GM18519 (cell line): Measurements from ENCODE around the gene CALR.
"Not testable (repeated sequence)": the region's sequence is repeated elsewhere in the genome, so short reads cannot be mapped to it uniquely, and the experiment has no call there.

Experiments
- ATAC-seq: cut with Tn5 transposase; IDR thresholded peaks from one replicate; pipeline ENCODE4 v1.9.1; 2021; ENCODE audit warnings: mild to moderate bottlenecking, moderate library complexity; ENCODE audit not compliant: unreplicated experiment, low FRiP score

Gene CALR

DNA sequence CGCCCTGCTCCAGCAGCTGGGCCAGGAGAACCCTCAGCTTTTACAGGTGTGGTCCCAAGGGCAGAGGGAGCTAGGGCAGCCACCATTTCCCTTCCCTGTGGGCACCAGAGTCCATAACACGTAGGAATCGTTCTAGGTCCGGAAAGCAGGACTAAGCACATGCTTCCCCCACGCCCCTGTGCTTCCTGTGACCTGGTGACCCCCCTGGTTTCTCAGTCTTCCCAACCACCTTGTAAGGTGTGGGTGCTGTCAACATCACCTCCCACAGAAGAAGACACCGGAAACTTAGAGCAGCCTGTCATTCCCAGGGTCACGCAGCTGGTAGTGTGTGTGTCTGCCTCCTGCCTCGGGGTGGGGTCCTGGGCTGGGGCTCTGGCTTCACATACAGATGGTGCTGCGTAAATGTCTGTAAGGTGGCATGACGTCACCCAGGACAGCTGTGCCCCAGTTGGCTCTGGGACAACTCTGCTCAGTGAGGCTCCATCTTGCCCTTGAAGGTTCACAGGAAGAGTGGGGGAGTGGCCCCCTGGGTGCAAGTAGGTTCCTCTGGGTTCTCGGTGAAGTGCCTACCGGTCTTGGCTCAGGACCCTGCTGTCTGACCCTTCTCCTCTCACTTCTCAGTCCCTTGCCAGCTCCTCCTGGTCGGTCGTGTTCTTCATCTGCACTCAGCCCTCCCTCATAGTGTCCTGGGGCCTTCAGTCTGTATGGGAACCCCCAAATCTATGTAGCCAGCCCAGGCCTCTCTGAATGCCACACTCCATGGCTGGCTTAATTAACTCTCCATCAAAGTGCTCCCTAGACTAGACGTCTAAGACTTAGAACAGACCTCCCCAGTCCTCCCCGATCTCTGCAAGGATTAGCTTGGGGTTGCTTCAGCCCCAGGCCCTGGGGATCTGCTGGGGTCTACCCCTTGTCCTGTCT lies 11.2 kb downstream of the CALR start:
- no peak for ATAC-seq

DNA sequence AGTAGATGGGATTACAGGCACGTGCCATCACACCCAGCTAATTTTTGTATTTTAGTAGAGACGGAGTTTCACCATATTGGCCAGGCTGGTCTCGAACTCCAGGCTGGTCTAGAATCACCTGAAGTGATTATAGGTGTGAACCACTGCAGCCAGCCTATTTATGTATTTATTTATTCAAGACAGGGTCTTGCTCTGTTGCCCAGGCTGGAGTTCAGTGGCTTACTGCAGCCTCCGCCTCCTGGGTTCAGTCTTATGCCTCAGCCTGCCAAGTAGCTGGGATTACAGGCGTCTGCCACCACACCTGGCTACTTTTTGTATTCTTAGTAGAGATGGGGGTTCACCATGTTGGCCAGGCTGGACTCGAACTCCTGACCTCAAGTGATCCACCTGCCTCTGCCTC lies 13.6 kb downstream of the CALR start:
- not testable (repeated sequence) for ATAC-seq

DNA sequence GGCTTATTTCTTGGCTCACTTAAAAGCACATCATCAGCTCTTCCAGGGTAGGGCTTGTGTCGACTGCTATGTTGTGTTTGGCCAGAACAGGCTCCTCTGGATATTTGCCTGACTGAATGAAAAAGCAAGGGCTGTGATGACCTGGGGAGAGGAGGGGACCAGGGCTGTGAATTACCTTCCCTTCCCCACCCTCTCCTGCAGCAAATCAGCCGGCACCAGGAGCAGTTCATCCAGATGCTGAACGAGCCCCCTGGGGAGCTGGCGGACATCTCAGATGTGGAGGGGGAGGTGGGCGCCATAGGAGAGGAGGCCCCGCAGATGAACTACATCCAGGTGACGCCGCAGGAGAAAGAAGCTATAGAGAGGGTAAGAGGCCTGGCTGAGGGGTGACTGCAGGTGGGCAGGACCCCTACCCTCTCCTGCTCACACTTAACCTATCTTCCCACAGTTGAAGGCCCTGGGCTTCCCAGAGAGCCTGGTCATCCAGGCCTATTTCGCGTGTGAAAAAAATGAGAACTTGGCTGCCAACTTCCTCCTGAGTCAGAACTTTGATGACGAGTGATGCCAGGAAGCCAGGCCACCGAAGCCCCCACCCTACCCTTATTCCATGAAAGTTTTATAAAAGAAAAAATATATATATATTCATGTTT lies 14.2 kb downstream of the CALR start:
- ATAC-seq = no peak

DNA sequence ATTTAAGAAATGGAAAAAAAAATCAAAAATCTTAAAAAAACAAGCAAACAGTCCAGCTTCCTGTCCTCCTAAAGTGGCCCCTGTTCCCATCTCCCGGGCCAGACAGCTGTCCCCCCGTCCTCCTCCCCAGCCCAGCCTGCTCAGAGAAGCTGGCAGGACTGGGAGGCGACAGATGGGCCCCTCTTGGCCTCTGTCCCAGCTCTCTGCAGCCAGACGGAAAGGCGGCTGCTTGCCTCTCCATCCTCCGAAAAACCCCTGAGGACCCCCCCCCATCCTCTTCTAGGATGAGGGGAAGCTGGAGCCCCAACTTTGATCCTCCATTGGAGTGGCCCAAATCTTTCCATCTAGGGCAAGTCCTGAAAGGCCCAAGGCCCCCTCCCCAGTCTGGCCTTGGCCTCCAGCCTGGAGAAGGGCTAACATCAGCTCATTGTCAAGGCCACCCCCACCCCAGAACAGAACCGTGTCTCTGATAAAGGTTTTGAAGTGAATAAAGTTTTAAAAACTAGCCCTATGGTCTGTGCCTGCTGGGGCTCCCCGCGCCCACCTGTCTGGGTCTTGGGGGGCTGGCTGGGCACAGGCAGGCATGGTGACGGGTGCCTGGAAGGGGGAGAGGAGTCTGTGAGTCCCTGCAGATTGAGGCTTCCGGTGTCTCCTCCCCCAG lies 14.9 kb downstream of the CALR start:
- no peak for ATAC-seq

DNA sequence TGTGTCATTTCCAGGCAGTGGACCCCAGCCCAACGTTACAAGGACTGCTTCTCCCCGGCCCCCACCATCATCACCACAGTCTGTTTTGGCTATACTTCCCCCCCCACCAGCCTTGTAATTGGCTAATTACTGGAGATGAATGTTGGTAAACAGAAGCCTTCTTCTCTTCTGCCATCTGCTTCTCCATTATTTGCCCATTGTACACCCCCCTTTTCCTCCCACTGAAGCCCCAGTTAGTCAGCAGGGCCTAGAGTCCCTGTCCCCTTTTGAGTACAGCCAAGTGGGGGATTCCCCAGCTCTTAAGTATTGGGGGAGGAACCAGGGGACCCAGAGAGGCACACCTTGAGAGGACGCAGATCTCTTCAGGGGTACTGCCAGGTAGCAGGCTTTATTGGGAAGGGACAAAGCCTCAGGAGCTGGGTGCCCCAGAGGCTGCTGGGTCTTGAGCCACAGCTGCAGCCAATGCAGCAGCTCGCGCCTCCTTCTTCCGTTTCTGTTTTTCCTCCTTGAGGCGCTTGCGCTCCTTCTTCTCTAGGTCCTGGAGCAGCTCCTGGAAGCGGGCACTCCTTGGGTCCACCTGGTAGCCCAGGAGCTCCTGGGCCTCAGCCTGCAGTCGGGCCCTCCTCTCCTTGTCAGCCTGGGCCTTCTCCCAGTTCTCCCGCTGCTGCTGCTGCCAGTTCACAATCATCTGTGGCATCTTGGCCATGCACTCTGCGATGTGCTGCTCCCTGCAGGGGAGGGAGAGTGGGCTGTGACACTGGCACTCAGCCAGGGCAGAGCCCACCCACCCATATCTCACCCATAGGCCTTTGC lies 15.6 kb downstream of the CALR start:
- no peak for ATAC-seq

DNA sequence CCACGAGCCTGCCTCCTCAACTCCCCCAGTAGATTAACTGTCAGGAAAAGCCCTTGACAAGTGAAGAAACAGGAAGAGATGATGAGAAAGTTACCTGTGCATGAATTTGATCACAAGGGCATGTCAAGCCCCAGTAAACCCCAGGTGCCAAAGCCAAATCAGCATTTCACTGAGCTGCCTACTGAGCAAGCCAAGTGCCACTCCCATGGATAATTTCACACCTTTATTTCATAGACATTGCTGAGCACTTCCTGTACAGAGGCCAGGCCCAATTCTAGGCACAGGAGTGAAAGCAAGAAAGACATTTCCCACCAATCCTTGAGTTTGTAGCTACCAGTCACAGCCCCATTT lies 16.2 kb downstream of the CALR start:
- ATAC-seq = no peak

DNA sequence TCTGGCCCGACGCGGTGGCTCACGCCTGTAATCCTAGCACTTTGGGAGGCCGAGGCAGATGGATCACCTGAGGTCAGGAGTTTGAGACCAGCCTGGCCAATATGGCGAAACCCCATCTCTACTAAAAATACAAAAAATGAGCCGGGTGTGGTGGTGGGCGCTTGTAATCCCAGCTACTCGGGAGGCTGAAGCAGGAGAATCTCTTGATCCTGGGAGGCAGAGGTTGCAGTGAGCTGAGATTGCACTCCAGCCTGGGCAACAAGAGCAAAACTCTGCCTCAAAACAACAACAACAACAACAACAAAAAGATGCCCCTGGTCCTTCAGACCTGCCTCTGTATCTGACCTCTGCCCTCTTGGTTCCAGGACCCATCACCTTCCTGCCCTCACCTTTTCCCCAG lies 17.2 kb downstream of the CALR start:
- ATAC-seq = not testable (repeated sequence)

DNA sequence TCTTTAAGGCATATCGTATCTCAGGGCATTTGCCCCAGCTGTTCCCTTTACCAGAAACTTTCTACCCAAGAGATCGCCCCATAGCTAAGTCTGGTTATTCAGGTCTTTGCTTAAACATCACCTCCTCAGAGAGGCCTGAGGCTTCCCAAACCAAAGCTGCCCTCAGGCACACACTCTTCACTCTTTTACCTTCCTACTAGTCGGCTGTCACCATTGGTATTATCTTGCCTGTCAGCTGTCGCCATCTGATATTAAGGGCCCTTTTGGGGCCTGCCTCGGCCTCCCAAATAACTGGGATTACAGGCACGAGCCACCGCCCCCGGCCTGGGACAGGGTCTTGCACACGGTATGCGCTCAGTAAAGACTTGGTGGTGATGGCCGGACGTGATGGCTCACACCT lies 17.6 kb downstream of the CALR start:
- ATAC-seq = no peak

DNA sequence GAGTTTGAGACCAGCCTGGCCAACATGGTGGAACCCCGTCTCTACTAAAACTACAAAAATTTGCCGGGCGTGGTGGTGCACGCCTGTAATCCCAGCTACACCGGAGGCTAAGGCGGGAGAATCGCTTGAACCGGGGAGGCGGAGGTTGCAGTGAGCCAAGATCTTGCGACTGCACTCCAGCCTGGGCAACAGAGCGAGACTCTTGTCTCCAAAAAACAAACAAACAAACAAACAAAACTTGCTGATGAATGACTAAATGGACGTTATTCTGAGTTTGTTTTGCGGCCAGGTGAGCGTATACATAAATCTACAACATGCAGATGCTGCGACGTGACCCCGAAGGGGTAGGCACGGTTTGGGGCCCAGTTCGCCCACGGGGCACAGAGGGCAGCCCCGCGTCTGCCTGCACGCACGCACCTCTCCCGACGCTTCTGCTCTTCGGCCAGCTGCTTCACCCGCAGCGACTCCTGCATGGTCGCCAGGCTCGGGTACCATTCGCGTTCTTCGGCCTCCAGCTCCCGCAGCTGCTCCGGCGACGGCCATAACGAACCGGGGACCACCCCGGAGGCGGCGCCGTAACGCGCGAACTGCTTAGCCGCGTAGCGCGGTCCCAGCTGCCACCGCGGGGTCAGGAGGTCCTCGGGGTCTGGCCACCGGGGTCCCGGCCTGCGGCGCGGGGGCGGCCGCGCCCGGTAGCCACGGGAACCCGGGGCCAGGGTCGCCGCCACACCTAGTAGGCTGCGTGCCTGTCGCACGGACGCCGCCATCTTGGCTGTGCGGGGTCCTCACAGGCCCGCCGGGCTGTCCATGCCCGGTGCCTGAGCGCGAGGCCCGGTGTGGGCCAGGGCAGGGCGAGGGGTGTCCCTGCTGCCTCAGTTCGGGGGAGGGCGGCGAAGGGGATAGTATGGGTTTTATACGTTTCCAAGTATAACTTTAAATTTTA lies 18.3 kb downstream of the CALR start, which contains the start of gene GADD45GIP1:
GADD45GIP1 (minus strand) TSS at position 778 of the 943 bp plus-strand sequence; CDS start at position 767, 11 bp downstream.
- ATAC-seq = peak; percentile 47

DNA sequence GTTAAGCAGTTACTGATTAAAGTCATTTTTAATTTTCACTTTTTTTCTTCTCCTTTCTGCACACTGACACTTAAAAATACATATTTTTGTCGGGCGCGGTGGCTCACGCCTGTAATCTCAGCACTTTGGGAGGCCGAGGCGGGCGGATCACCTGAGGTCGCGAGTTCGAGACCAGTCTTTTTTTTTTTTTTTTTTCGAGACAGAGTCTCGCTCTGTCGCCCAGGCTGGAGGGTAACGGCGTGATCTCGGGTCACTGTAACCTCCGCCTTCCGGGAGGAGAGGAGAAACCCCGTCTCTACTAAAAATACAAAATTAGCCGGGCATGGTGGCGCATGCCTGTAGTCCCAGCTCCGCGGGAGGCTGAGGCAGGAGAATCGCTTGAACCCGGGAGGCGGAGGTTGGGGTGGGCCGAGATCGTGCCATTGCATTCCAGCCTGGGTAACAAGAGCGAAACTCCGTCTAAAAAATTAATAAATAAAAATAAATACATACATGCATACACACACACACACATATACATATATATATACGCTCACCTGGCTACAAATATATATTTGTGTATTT lies 19.1 kb downstream of the CALR start:
- ATAC-seq = not testable (repeated sequence)

DNA sequence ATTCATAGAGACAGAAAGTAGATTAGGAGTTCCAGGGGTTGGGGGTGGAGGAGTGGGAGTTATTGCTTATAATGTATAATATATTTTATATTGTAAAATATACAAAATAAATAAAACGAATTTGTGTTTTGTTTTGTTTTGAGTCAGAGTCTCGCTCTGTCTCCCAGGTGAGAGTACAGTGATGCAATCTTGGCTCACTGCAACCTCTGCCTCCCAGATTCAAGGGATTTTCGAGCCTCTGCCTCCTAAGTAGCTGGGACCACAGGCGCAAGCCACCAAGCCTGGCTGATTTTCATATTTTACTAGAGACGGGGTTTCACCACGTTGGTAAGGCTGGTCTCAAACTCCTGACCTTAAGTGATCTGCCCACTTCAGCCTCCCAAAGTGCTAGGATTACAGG lies 21.1 kb downstream of the CALR start:
- ATAC-seq = no peak

DNA sequence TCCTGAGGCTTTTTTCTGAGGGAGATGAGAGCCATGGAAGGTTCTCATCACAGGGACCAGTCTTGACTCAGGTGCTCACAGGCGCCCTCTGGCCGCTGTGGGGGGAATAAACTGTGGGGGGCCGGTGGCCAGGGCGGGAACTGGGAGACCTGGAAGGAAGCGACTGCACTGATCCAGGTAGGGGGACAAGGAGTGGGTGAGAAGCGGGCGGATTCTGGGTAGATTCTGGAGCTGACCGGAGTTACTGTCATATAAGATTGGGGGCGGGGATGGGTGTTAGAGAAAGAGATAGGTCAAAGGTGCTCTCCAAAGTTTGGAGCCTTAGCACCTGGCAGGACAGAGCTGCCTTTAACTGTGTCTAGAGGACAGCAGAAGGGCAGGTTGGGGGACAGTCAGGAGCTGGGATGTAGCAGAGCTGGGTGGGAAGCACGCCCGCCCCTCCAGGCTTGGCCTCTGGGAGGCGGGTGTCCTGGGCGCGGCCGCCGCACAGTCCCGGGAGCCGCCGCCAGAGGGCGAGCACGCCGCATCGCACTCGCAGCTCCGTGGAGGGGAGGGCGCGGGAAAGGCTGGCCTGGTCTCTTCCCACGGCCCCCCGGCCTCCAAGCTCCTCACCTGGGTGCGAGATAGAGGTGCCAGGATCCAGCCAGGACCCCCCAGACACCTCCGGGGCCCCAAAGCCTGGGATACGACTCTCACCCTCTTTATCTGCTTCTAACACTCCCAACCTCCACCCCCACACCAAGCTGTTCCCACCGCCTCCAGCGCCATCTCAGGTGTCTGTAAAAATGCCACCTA lies 26.8 kb downstream of the CALR start:
- no peak for ATAC-seq

DNA sequence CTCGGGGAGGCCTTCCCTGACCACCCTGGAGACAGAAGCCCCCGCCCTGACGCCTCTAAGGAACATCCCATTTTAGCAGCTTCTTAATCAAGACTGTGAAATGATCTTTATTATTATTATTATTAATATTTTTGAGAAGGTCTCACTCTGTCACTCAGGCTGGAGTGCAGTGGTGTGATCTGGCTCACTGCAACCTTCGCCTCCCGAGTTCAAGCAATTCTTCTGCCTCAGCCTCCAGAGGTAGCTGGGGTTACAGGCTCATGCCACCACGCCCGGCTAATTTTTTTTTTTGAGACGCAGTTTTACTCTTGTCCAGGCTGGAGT lies 27.4 kb downstream of the CALR start:
- no peak for ATAC-seq

DNA sequence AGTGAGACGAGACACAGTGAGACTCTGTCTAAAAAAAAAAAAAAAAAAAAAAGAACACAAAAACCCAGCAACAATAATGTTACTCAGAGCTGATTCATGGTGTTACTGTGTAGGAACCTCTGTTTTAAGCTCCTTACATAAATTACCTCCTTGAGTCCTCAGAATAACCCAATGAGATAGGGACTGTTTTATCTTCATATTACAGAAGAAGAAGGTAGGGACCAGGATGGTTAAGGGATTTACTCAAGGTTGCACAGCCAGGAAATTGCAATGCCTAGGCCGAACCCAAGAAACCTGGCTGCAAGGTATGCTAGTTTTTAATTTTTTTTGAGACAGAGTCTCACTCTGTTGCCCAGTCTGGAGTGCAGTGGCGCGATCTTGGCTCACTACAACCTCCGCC lies 29.5 kb downstream of the CALR start:
- no peak for ATAC-seq

DNA sequence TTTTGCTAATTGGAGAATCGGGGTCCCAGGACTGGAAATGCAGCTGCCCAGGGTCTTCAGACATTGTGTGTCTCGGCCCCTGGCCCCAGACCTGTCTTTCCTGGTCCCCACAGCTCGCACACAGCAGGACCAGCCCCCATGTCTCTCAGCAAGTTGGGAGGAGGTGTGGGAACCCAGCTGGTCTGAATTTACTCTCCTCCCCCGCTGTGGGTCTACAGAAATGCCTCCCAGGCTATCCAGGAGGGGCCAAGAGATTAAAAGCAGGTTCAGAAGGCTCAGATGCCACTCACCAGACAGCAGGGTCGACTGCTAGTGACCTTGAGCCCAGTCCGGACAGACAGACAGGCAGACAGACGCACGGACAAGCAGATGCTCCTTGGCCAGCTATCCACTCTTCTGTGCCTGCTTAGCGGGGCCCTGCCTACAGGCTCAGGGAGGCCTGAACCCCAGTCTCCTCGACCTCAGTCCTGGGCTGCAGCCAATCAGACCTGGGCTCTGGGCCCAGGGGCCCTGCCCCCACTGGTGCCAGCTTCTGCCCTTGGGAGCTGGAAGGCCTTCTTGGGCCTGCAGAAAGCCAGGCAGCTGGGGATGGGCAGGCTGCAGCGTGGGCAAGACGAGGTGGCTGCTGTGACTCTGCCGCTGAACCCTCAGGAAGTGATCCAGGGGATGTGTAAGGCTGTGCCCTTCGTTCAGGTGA lies 31.0 kb downstream of the CALR start, which contains the start of gene DAND5:
DAND5 (plus strand) TSS at position 285 of the 697 bp plus-strand sequence; CDS start at position 370, 85 bp downstream.
- ATAC-seq = no peak

DNA sequence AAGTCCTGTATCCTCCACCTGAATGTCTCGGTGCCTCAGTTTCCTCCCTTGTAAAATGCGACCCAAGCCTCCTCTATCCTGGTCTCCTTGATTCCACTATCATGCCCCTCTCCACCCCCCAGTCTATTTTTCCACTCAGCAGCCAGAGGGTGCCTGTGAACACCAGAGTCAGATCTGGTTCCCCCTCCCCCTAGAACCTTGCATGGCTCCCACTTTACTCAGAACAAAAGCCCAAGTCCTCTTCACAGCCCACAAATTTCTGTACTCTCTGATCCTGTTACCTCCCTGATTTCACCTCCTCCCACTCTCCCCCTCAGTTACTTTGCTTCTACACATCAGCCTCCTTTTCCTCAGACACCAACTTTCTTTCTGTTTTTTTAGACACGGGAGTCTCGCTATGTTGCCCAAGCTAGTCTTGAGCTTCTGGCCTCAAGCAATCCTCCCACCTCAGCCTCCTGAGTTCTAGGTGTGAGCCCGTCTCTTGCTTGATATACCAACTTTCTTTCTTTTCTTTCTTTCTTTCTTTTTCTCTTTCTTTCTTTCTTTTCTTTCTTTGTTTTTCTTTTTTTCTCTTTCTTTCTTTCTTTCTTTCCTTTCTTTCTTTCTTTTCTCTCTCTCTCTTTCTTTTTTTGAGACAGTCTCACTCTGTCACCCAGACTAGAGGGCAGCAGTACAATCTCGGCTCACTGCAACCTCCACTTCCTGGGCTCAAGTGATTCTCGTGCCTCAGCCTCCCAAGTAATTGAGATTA lies 31.8 kb downstream of the CALR start:
- no peak for ATAC-seq

DNA sequence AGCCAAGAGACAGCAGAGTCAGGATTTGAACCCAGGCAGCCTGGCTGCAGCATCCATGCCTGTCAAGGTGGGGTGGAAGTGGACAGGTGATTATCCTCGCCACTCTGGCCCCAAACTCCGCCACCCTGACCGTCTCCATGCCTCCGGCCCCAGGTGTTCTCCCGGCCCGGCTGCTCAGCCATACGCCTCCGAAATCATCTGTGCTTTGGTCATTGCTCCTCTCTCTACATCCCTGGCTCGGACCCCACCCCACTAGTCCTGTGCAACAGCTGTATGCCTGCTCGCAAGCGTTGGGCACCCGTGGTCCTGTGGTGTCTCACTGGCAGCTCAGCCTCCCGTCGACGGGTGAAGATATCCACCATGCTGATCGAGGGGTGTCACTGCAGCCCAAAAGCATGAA lies 34.8 kb downstream of the CALR start:
- no peak for ATAC-seq
